GM12865 (cell line): Measurements from ENCODE around the gene MRPS12.
"Not testable (repeated sequence)": the region's sequence is repeated elsewhere in the genome, so short reads cannot be mapped to it uniquely, and the experiment has no call there.

Experiments used
- DNase-seq: peaks from one replicate; pipeline ENCODE4 v3.0.0; 2010; ENCODE audit warnings: low read depth
- H3K4me3 ChIP-seq: 2 replicates; pipeline ENCODE4 v1.5.1; 2011; ENCODE audit warnings: mild to moderate bottlenecking, low read depth, low read length, control low read depth
- TF ChIP-seq, protein P1 (sequence below): IDR thresholded peaks from 2 replicates; pipeline ENCODE4 v1.5.1; 2011; ENCODE audit warnings: low read length, control low read depth, low read depth, inconsistent platforms; ENCODE audit not compliant: insufficient read depth; ENCODE audit errors: missing control alignments

MRPS12 gene

DNA sequence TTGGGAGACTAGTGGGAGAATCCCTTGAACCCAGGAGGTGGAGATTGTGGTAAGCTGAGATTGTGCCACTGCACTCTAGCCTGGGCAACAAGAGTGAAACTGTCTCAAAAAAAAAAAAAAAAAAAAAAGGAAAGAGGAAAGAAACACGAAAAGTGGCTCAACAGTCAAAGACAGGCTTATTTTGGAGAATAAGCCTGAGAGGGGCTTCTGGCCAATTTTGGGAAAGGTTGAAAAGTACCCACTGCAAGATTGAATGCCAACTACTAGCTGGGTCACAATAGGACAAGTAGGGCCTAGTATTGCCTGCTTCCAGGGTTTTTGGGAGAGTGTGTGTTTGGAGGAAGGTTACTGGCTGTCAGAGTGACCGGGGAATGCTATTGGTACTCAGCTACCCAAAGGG, 27.6 kb downstream of the MRPS12 start:
- TF ChIP-seq, protein P1, sequence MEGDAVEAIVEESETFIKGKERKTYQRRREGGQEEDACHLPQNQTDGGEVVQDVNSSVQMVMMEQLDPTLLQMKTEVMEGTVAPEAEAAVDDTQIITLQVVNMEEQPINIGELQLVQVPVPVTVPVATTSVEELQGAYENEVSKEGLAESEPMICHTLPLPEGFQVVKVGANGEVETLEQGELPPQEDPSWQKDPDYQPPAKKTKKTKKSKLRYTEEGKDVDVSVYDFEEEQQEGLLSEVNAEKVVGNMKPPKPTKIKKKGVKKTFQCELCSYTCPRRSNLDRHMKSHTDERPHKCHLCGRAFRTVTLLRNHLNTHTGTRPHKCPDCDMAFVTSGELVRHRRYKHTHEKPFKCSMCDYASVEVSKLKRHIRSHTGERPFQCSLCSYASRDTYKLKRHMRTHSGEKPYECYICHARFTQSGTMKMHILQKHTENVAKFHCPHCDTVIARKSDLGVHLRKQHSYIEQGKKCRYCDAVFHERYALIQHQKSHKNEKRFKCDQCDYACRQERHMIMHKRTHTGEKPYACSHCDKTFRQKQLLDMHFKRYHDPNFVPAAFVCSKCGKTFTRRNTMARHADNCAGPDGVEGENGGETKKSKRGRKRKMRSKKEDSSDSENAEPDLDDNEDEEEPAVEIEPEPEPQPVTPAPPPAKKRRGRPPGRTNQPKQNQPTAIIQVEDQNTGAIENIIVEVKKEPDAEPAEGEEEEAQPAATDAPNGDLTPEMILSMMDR, result no peak
- no peak overlapping the region for H3K4me3 ChIP-seq
- DNase-seq, result no peak

DNA sequence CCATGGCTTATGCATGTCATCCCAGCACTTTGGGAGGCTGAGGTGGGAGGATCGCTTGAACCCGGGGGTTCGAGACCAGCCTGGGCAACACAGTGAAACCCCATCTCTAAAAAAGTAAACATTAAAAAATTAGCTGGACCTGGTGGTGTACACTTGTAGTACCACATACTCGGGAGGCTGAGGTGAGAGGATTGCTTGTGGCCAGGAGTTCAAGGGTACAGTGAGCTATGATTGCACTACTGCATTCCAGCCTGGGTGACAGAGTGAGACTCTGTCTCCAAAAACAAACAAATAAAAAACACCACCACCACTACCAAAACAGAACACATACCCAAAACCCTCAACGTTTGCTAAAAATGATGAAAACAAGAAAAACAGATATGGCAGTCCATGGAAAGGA, 28.9 kb downstream of the MRPS12 start:
- H3K4me3 ChIP-seq, result no peak overlapping the region
- TF ChIP-seq, protein P1, result no peak
- DNase-seq, result no peak

DNA sequence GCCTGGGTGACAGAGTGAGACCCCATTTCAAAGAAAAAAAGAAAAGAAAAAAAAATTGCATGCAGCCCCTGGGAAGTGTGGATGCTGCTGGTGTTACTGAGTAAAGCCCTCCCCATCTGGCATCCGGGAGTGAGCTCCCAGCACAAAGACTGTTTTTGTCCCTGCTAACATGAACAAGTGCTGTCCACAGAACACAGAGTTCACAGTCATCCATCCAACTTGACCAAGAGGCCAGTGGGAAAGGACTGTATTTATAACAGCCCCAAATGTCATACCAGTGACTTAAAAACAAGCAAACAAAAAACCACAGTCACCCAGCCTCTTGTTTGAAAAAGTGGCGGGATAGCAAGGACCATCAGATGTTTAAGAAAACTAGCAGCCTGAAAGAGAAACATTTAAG, 34.0 kb downstream of the MRPS12 start:
- H3K4me3 ChIP-seq, result no peak overlapping the region
- no peak for DNase-seq
- TF ChIP-seq, protein P1, result no peak

DNA sequence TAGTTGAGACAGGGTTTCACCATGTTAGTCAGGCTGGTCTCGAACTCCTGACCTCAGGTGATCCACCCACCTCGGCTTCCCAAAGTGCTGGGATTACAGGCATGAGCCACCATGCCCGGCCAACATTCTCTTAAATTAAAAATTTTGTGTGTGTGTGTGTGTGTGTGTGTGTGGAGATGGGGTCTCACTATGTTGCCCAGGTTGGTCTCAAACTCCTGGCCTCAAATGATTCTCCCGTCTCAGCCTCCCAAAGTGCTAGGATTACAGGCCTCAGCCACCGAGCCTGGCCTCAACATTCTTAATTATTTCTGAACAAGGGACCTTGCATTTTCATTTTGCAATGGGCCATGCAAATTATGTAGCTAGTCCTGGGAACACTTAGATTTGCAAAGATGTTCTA, 35.4 kb downstream of the MRPS12 start:
- H3K4me3 ChIP-seq, DNase-seq: not testable (repeated sequence)

DNA sequence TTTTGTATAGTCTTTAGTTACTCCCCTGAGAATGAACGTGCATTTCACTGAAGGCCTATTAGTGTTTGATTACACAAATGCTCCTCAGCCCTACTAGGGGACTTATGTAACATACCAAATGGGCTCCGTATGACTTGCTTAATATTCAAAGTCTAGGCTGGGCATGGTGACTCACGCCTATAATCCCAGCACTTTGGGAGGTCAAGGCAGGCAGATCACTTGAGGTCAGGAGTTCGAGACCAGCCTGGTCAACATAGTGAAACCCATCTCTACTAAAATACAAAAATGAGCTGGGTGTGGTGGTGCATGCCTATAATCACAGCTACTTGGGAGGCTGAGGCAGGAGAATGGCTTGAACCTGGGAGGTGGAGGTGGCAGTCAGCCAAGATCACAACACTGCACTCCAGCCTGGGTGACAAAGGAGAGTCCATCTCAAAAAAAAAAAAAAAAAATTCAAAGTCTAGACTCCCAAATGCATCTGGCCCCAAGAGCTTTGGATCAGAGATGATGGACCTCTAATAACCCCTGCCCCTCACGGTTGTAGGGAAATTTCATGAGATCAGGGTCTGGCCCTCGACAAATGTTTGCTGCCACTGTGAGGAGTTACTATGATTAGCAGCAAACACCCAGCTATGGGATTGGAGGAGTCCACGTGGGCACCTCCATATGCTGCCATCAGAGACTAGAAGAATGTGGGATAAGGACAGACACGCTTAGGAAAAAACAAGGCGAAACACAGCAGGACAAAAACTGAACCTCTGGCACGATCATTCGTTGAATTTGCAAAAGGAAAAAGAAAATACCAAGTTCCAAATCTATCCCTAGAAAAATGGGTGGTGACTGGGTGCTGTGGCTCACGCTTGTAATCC, 40.2 kb downstream of the MRPS12 start:
- TF ChIP-seq, protein P1, result no peak
- no peak for DNase-seq

DNA sequence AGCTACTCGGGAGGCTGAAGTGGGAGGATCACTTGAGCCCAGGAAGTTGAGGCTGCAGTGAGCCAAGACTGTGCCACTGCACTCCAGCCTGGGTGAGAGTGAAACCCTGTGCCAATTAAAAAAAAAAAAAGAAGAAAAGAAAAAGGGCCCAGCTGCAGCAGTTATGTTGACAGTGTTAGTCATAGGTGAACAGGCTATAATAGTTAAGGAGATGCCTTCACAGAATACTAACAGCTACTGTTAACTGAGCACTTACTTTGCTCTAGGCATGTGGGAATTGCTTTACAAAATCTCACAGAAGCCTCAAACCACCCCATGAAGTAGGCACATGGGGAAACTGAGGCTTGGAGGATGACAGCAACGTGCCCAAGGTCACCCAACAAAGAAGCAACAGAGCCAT, 40.9 kb downstream of the MRPS12 start:
- H3K4me3 ChIP-seq, result no peak overlapping the region
- TF ChIP-seq, protein P1, result no peak

More for the DNA sequence above, 40.2 kb downstream of the MRPS12 start:
- H3K4me3 ChIP-seq, result no peak overlapping the region

DNA sequence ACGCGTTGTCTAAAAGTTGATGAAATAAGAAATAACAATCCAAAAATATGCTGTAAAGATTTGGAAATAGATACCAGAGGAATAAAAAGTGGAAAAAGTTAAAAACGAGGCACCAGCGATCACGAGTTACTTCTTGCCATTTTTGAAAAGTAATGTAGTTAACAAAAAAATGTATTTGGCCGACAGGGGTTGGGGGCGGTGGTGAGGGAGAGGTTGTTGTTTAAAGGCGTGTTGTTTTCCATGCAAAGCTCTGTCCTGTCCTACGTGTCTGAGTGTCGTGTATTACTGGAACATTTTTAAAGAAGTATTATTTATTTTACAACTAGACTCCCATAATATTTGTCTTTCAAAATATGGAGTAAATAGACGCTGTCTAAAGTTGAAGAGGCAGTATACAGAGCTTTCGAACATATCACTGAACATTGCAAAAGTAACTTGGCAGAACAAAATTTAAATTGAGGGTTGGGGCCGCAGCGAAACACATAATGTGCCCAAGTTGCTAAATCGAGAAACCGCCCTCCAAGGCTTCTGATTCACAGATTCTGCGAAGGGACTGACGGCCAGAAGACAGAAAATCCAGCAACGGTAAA, 44.0 kb downstream of the MRPS12 start:
- no peak overlapping the region for H3K4me3 ChIP-seq
- no peak for DNase-seq
- TF ChIP-seq, protein P1, result no peak

More for the DNA sequence above, 40.9 kb downstream of the MRPS12 start:
- DNase-seq, result no peak
